Suprapubic skin (tissue), 4 donors: ENCODE results near the gene ETV1.

Source experiments
- CTCF ChIP-seq, 2 donors: fragments of 200-600 bp in 1 of 2; fragments of 450-650 bp in 1 of 2; sonication (generic) in 1 of 2; IDR thresholded peaks; one replicate each; pipeline ENCODE4 v1.5.1; 2016 to 2019; ENCODE audit warnings: antibody characterized with exemption in 2 of 2, mild to moderate bottlenecking in 1 of 2, moderate library complexity in 1 of 2
- POLR2A ChIP-seq, 2 donors: fragments of 450-650 bp; IDR thresholded peaks; one replicate each; pipeline ENCODE4 v1.6.1; 2017; ENCODE audit warnings: antibody characterized with exemption in 2 of 2, mild to moderate bottlenecking in 2 of 2, moderate library complexity in 2 of 2
- POLR2AphosphoS5 ChIP-seq, 3 donors: sonication (generic); formaldehyde crosslinking; IDR thresholded peaks; one replicate each; pipeline ENCODE4 v1.6.1; 2017; ENCODE audit warnings: antibody characterized with exemption in 3 of 3

GRCh38 chr7:13844954-13845353 is 144.5 kb downstream of the ETV1 start:
- TF ChIP-seq CTCF (IDR thresholded peaks at IDR 0.05) (no peak), POLR2A (IDR thresholded peaks at IDR 0.05) (no peak), POLR2AphosphoS5 (IDR thresholded peaks at IDR 0.05) (no peak)
